NCI-H1694 (cell line): ENCODE measurements around the gene GTF2A2.
"Not testable (repeated sequence)": the region's sequence is repeated elsewhere in the genome, so short reads cannot be mapped to it uniquely, and the experiment has no call there.

Experiments
- DNase-seq: peaks from one replicate; lab custom pipeline; 2025; lab: John Stamatoyannopoulos, UW

The GTF2A2 gene

GRCh38 chr15:59656897-59657634 lies at the start of gene GTF2A2:
Gene GTF2A2 (minus strand): TSS chr15:59657515. CDS start chr15:59652277, 5,238 bp downstream.
- DNase-seq = peak; percentile 68

GRCh38 chr15:59703979-59704796 lies 46.9 kb upstream of the GTF2A2 start:
- DNase-seq = no peak

- no peak for DNase-seq
Observed at GRCh38 chr15:59702351-59702750, 45.0 kb upstream of the GTF2A2 start.

- no peak for DNase-seq
Observed at GRCh38 chr15:59701880-59702279, 44.6 kb upstream of the GTF2A2 start.

- DNase-seq = no peak
Observed at GRCh38 chr15:59699810-59700431, 42.6 kb upstream of the GTF2A2 start.

- not testable (repeated sequence) for DNase-seq
Observed at GRCh38 chr15:59698065-59698464, 40.8 kb upstream of the GTF2A2 start.

- no peak for DNase-seq
Observed at GRCh38 chr15:59696332-59696731, 39.0 kb upstream of the GTF2A2 start.

- no peak for DNase-seq
Observed at GRCh38 chr15:59694779-59695178, 37.5 kb upstream of the GTF2A2 start.

- DNase-seq = peak; percentile 47
Observed at GRCh38 chr15:59691194-59691805, 34.0 kb upstream of the GTF2A2 start.

GRCh38 chr15:59689626-59690236 lies 32.4 kb upstream of the GTF2A2 start:
- DNase-seq = no peak

GRCh38 chr15:59688782-59689625 lies 31.7 kb upstream of the GTF2A2 start, which contains the start of gene BNIP2:
Gene BNIP2 (minus strand): TSS chr15:59689320. CDS start chr15:59682457, 6,863 bp downstream.
- peak; percentile 87 for DNase-seq

GRCh38 chr15:59688423-59688781 lies 31.1 kb upstream of the GTF2A2 start:
- peak; percentile 5 for DNase-seq

- no peak for DNase-seq
Observed at GRCh38 chr15:59687836-59688235, 30.5 kb upstream of the GTF2A2 start.

GRCh38 chr15:59686389-59686788 lies 29.1 kb upstream of the GTF2A2 start:
- no peak for DNase-seq

GRCh38 chr15:59685737-59686297 lies 28.5 kb upstream of the GTF2A2 start:
- no peak for DNase-seq

GRCh38 chr15:59680870-59681269 lies 23.6 kb upstream of the GTF2A2 start:
- no peak for DNase-seq

- DNase-seq = no peak
Observed at GRCh38 chr15:59680346-59680745, 23.0 kb upstream of the GTF2A2 start.

- DNase-seq = no peak
Observed at GRCh38 chr15:59678620-59679019, 21.3 kb upstream of the GTF2A2 start.

- no peak for DNase-seq
Observed at GRCh38 chr15:59678172-59678571, 20.9 kb upstream of the GTF2A2 start.

GRCh38 chr15:59676565-59676964 lies 19.2 kb upstream of the GTF2A2 start:
- DNase-seq = no peak
